Kasumi-1 (cell line): Measurements from ENCODE around the gene SLAMF7.
A peak's percentile ranks its signal among the peaks of the same experiment; 100 is the strongest.
"Not testable (repeated sequence)": the region's sequence is repeated elsewhere in the genome, so short reads cannot be mapped to it uniquely, and the experiment has no call there.

Experiments used
- DNase-seq, 2 experiments: peaks; one replicate each; lab custom pipeline; 2025; lab: John Stamatoyannopoulos, UW

Gene SLAMF7

GRCh38 chr1:160774886-160775719, 36.1 kb downstream of the SLAMF7 start:
- no peak for DNase-seq

GRCh38 chr1:160776178-160776577, 37.1 kb downstream of the SLAMF7 start:
- peak in 1 of 2 experiments; percentile 13 for DNase-seq

GRCh38 chr1:160777486-160778089, 38.5 kb downstream of the SLAMF7 start:
- DNase-seq, result peak; percentile 42 to 44

- DNase-seq, result no peak
These were observed 39.9 kb downstream of the SLAMF7 start for GRCh38 chr1:160778976-160779375.

GRCh38 chr1:160779626-160780397, 40.8 kb downstream of the SLAMF7 start:
- peak in 1 of 2 experiments; percentile 31 for DNase-seq

- no peak for DNase-seq
These were observed 41.3 kb downstream of the SLAMF7 start for GRCh38 chr1:160780398-160780755.

GRCh38 chr1:160781186-160781766, 42.2 kb downstream of the SLAMF7 start:
- no peak for DNase-seq

- no peak for DNase-seq
These were observed 43.1 kb downstream of the SLAMF7 start for GRCh38 chr1:160781914-160782689.

GRCh38 chr1:160782988-160783765, 44.1 kb downstream of the SLAMF7 start:
- DNase-seq, result not testable (repeated sequence)

GRCh38 chr1:160789051-160789701, 50.1 kb downstream of the SLAMF7 start:
- no peak for DNase-seq

- DNase-seq, result no peak
These were observed 50.9 kb downstream of the SLAMF7 start for GRCh38 chr1:160789702-160790611.

- no peak for DNase-seq
These were observed 55.3 kb downstream of the SLAMF7 start for GRCh38 chr1:160794376-160794775.

- peak; percentile 91 for DNase-seq
These were observed 56.9 kb downstream of the SLAMF7 start, which contains the start of gene LY9 for GRCh38 chr1:160795951-160796383. TSS of gene LY9 (plus strand) at chr1:160796174. CDS start at chr1:160796188, 14 bp downstream.

- DNase-seq, result no peak
These were observed 58.2 kb downstream of the SLAMF7 start for GRCh38 chr1:160797271-160797709.

- DNase-seq, result peak in 1 of 2 experiments; percentile 9
These were observed 58.8 kb downstream of the SLAMF7 start for GRCh38 chr1:160797861-160798273.

GRCh38 chr1:160798439-160798838, 59.4 kb downstream of the SLAMF7 start:
- no peak for DNase-seq

GRCh38 chr1:160799641-160800040, 60.6 kb downstream of the SLAMF7 start:
- no peak for DNase-seq

- no peak for DNase-seq
These were observed 61.1 kb downstream of the SLAMF7 start for GRCh38 chr1:160800142-160800541.
